T-cell (primary cell): ENCODE measurements around the gene PPP2R5B. TPM values are rescaled to one million over a fixed set of nuclear protein-coding genes. Genes with fewer than 3 reads are reported as not detected.

Source experiments
- ATAC-seq, 4 experiments: fragments of 200-7000 bp in 3 of 4; fragments of 150-1000 bp in 1 of 4; cut with Tn5 transposase; replicated peaks in 1 of 4; 1 replicate in 3 of 4; 2 replicates in 1 of 4; pipeline ENCODE4 v1.10.0; 2021; ENCODE audit warnings: moderate library complexity in 3 of 4, mild to moderate bottlenecking in 2 of 4, moderate number of reproducible peaks in 1 of 4
- CTCF ChIA-PET, 2 donors: fragments of 300-600 bp; sonication (Branson Sonifier 250); formaldehyde crosslinking; loops; one replicate each; lab custom pipeline; 2022; ENCODE audit warnings: antibody characterized with exemption in 2 of 2; lab: Charles Lee
- POLR2A ChIA-PET, 2 donors: fragments of 300-600 bp; sonication (Branson Sonifier 250); formaldehyde crosslinking; loops; one replicate each; lab custom pipeline; 2022; ENCODE audit warnings: antibody characterized with exemption in 2 of 2; lab: Charles Lee
- DNase-seq, 35 experiments: peaks; one replicate each; pipeline versions ENCODE4 v3.0.0 to v3.0.0-alpha.2; 2013 to 2023
- H3K27ac ChIP-seq: one replicate; pipeline ENCODE4 v1.5.1; 2013; ENCODE audit warnings: low read length
- H3K27me3 ChIP-seq, 2 experiments: replicated peaks in 1 of 2; 1 replicate in 1 of 2; 2 replicates in 1 of 2; pipeline versions ENCODE4 v1.6.1 to v1.7.0; 2013; ENCODE audit warnings: low read length in 1 of 2, mixed read lengths in 1 of 2; ENCODE audit not compliant: control insufficient read depth in 2 of 2, insufficient read depth in 2 of 2; ENCODE audit errors: extremely low read depth in 1 of 2
- H3K36me3 ChIP-seq, 2 donors: 1 replicate in 1 of 2; 2 replicates in 1 of 2; pipeline versions ENCODE4 v1.6.1 to v1.7.0; 2013; ENCODE audit warnings: low read length in 1 of 2; ENCODE audit not compliant: control insufficient read depth in 2 of 2, insufficient read depth in 1 of 2; ENCODE audit errors: extremely low read depth in 1 of 2
- H3K4me1 ChIP-seq, 2 experiments: 1 replicate in 1 of 2; 2 replicates in 1 of 2; pipeline versions ENCODE4 v1.6.1 to v1.7.0; 2013; ENCODE audit warnings: low read length in 2 of 2, mixed read lengths in 1 of 2; ENCODE audit not compliant: insufficient read depth in 2 of 2, control insufficient read depth in 1 of 2; ENCODE audit errors: extremely low read depth in 1 of 2
- H3K4me3 ChIP-seq, 2 donors: 1 replicate in 1 of 2; 2 replicates in 1 of 2; pipeline versions ENCODE4 v1.5.1 to v1.7.0; 2013; ENCODE audit warnings: mild to moderate bottlenecking in 2 of 2, low read length in 1 of 2, moderate library complexity in 1 of 2; ENCODE audit not compliant: control insufficient read depth in 1 of 2; ENCODE audit errors: extremely low read depth in 1 of 2
- H3K9me3 ChIP-seq: 2 replicates; pipeline ENCODE4 v1.7.0; 2013
- H3K27ac Mint-ChIP-seq, 2 donors: one replicate each; pipeline ENCODE4 v1.8.0; 2020 to 2021; ENCODE audit warnings: mild to moderate bottlenecking in 2 of 2, mixed read lengths in 2 of 2
- H3K27me3 Mint-ChIP-seq, 2 donors: one replicate each; pipeline ENCODE4 v1.8.0; 2021 to 2022; ENCODE audit warnings: mixed read lengths in 2 of 2
- H3K36me3 Mint-ChIP-seq: one replicate; pipeline ENCODE4 v1.8.0; 2021; ENCODE audit warnings: mixed read lengths
- H3K4me1 Mint-ChIP-seq, 3 donors: one replicate each; pipeline ENCODE4 v1.8.0; 2020 to 2022; ENCODE audit warnings: mixed read lengths in 3 of 3, mild to moderate bottlenecking in 1 of 3
- H3K4me3 Mint-ChIP-seq, 3 donors: one replicate each; pipeline ENCODE4 v1.8.0; 2020 to 2022; ENCODE audit warnings: mild to moderate bottlenecking in 3 of 3, mixed read lengths in 3 of 3, moderate library complexity in 3 of 3
- H3K9me3 Mint-ChIP-seq, 3 donors: one replicate each; pipeline ENCODE4 v1.8.0; 2020 to 2022; ENCODE audit warnings: mixed read lengths in 3 of 3
- WGBS: methylation state at CpG from one replicate; pipeline ENCODE4 v1.1.5; 2013; ENCODE audit warnings: missing lambda C conversion rate; ENCODE audit not compliant: insufficient coverage; 5-methylcytosine and 5-hydroxymethylcytosine counted together
- total RNA-seq, 35 experiments: library from RNA in 6 of 35; stranded (reverse) in 6 of 35; fragments of 120-200 nt in 1 of 35; gene quantifications; one replicate each; pipeline versions ENCODE4 v1.2.1 to v1.2.4 and lab custom pipeline; 2013 to 2026

PPP2R5B gene
- total RNA-seq, 5 donors from 2014 or later (not counting 1 experiment from before 2014, with no cell fraction given), result 15.3 to 25.4 (median 17.2) TPM

DNA sequence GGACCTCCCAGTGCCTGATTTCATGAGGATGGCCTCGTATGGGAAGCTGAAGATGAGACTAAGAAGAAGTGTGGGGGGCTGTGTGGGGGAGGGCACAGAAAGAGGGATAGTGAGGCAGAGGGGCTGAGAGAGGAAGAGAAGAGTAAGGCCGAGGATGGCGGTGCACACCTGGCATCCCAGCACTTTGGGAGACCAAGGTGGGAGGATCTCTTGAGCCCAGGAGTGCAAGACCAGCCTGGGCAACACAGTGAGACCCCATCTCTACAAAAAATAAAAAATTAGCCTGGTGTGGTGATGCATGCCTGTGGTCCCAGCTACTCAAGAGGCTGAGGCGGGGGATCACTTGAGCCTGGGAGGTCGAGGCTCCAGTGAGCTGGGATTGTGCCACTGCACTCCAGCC is 32.6 kb upstream of the PPP2R5B start:
- H3K9me3 Mint-ChIP-seq, result no peaks in the 10 kb centered on the region
- peaks cover 10 to 13% (median 13%) of the 10 kb centered on the region in 3 donors for H3K4me1 Mint-ChIP-seq
- Histone ChIP-seq H3K4me3 (no peak overlapping the region), H3K27me3 (no peaks in the 10 kb centered on the region), H3K9me3 (no peaks in the 10 kb centered on the region), H3K4me1 (peaks cover 10 to 26% of the 10 kb centered on the region in 2 experiments), H3K36me3 (peaks cover 12 to 13% of the 10 kb centered on the region in 2 donors), H3K27ac (no peak overlapping the region)
- DNase-seq, result no peak
- no peak overlapping the region for H3K27ac Mint-ChIP-seq
- WGBS, result 77% methylated on average over 5 of the region's 5 CpGs
- no peak overlapping the region for H3K4me3 Mint-ChIP-seq
- H3K27me3 Mint-ChIP-seq, result no peaks in the 10 kb centered on the region
- no peak for ATAC-seq
- ChIA-PET POLR2A (no interaction called here), CTCF (interaction anchor here (0.6 to 1.0 kb wide), 2 partner anchors 44 to 48 kb away, joined by 3 to 4 read pairs; no protein-coding TSS in a partner anchor)
- peaks cover 7% of the 10 kb centered on the region for H3K36me3 Mint-ChIP-seq

- 88% methylated on average over 10 of the region's 11 CpGs for WGBS
- no peak for ATAC-seq
- Mint-ChIP-seq H3K27me3 (no peaks in the 10 kb centered on the region), H3K27ac (no peak overlapping the region), H3K4me1 (peaks cover 8 to 10% (median 10%) of the 10 kb centered on the region in 3 donors), H3K36me3 (peaks cover 10% of the 10 kb centered on the region), H3K4me3 (no peak overlapping the region), H3K9me3 (no peaks in the 10 kb centered on the region)
- no peaks in the 10 kb centered on the region for H3K27me3 ChIP-seq
- POLR2A ChIA-PET, result no interaction called here
- H3K36me3 ChIP-seq, result peaks cover 14 to 16% of the 10 kb centered on the region in 2 donors
- H3K9me3 ChIP-seq, result no peaks in the 10 kb centered on the region
- H3K4me3 ChIP-seq, result no peak overlapping the region
- CTCF ChIA-PET, result interaction anchor here (1.0 to 4.2 kb wide), 2 partner anchors 44 to 45 kb away, joined by 4 to 25 read pairs; no protein-coding TSS in a partner anchor
- no peak for DNase-seq
- no peak overlapping the region for H3K27ac ChIP-seq
- peaks cover 10 to 23% of the 10 kb centered on the region in 2 experiments for H3K4me1 ChIP-seq
Observed at GRCh38 chr11:64892411-64892831, 32.1 kb upstream of the PPP2R5B start.

GRCh38 chr11:64892838-64893193 is 31.7 kb upstream of the PPP2R5B start:
- no peak for DNase-seq
- no peaks in the 10 kb centered on the region for H3K9me3 Mint-ChIP-seq
- WGBS, result 99% methylated on average over 9 of the region's 10 CpGs

GRCh38 chr11:64893194-64894069 is 31.1 kb upstream of the PPP2R5B start:
- no peak overlapping the region for H3K4me3 Mint-ChIP-seq
- H3K27ac Mint-ChIP-seq, result no peak overlapping the region
- Histone ChIP-seq H3K27ac (no peak overlapping the region), H3K27me3 (no peaks in the 10 kb centered on the region), H3K9me3 (no peaks in the 10 kb centered on the region), H3K4me1 (peaks cover 2 to 13% of the 10 kb centered on the region in 2 experiments), H3K4me3 (no peak overlapping the region), H3K36me3 (peaks cover 14 to 25% of the 10 kb centered on the region in 2 donors)
- H3K27me3 Mint-ChIP-seq, result no peaks in the 10 kb centered on the region
- ATAC-seq, result no peak
- WGBS, result 86% methylated on average over 17 of the region's 25 CpGs
- ChIA-PET POLR2A (interaction anchor here in 1 of 2 donors (1.3 kb wide), 1 partner anchor 10 kb away, joined by 3 read pairs; no protein-coding TSS in a partner anchor), CTCF (interaction anchor here (0.9 to 4.2 kb wide), 5 partner anchors 21 to 49 kb away, joined by 3 to 25 read pairs (median 3); partner anchors contain the start of gene CDC42BPG (in 1 of the 2))
- DNase-seq, result no peak
- H3K9me3 Mint-ChIP-seq, result no peaks in the 10 kb centered on the region
- peaks cover 13% of the 10 kb centered on the region for H3K36me3 Mint-ChIP-seq
- H3K4me1 Mint-ChIP-seq, result peaks cover 0 to 2% (median 0%) of the 10 kb centered on the region in 3 donors

More at GRCh38 chr11:64892838-64893193, 31.7 kb upstream of the PPP2R5B start:
- no peak overlapping the region for H3K27ac ChIP-seq
- Mint-ChIP-seq H3K27me3 (no peaks in the 10 kb centered on the region), H3K27ac (no peak overlapping the region), H3K36me3 (peaks cover 10% of the 10 kb centered on the region), H3K4me3 (no peak overlapping the region), H3K4me1 (peaks cover 5 to 7% (median 6%) of the 10 kb centered on the region in 3 donors)
- H3K4me1 ChIP-seq, result peaks cover 7 to 19% of the 10 kb centered on the region in 2 experiments
- POLR2A ChIA-PET, result no interaction called here
- peaks cover 14 to 20% of the 10 kb centered on the region in 2 donors for H3K36me3 ChIP-seq
- no peaks in the 10 kb centered on the region for H3K9me3 ChIP-seq
- H3K27me3 ChIP-seq, result no peaks in the 10 kb centered on the region
- H3K4me3 ChIP-seq, result no peak overlapping the region
- CTCF ChIA-PET, result interaction anchor here in 1 of 2 donors (4.2 kb wide), 1 partner anchor 45 kb away, joined by 25 read pairs; no protein-coding TSS in a partner anchor
- ATAC-seq, result no peak

DNA sequence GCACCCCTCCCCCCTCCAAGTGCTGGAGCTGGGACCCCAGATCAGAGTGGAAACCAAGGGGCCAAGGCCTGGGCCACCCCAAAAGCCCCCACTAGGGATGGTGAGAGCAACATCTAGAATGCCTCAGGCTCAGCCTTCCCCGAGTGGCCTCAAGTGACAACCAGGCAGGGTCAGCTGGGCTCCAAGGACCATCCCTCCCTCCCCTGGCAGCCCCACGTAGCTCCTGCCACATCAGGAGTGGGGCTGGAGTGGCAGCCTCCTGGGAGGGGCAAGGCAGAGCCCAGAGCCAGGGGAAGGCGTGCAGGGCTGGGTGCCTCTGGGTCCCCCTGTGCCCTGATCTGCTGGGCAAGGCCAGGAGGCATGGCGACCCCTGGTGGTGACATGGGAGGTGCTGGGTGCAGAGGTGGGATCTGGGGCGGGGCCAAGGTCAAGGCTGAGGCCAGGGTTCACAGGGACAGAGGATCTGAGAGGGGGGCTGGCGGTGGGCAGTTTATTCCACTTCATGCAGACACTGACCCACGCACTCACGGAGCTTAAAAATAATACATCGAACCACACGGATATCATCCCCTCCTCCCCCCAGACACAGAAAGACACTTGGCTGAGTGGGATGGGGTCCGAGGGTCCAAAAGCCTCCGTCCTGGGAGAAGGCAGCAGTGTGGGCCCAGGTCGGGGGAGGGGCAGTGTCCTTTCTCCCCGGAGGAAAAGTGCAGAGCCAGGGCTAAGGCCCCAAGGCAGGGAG is 30.2 kb upstream of the PPP2R5B start:
- peaks cover 14 to 28% of the 10 kb centered on the region in 2 donors for H3K36me3 ChIP-seq
- peaks cover 2 to 9% of the 10 kb centered on the region in 2 experiments for H3K4me1 ChIP-seq
- peaks cover 16% of the 10 kb centered on the region for H3K36me3 Mint-ChIP-seq
- H3K9me3 Mint-ChIP-seq, result no peaks in the 10 kb centered on the region
- no peak overlapping the region for H3K4me3 ChIP-seq
- peak; percentile 69 to 95 (median 88) for DNase-seq
- ChIA-PET POLR2A (interaction anchor here in 1 of 2 donors (0.6 to 1.3 kb wide), 2 partner anchors 9 to 49 kb away, joined by 3 to 8 read pairs; no protein-coding TSS in a partner anchor), CTCF (interaction anchor here (0.6 to 4.2 kb wide), 7 partner anchors 19 to 64 kb away, joined by 3 to 25 read pairs (median 4); partner anchors contain the start of gene CDC42BPG (in 1 of the 2))
- no peak overlapping the region for H3K27ac ChIP-seq
- no peak overlapping the region for H3K4me3 Mint-ChIP-seq
- H3K9me3 ChIP-seq, result no peaks in the 10 kb centered on the region
- ATAC-seq, result peak; percentile 80 to 96 (median 94)
- peaks cover 0 to 2% (median 2%) of the 10 kb centered on the region in 3 donors for H3K4me1 Mint-ChIP-seq
- H3K27me3 ChIP-seq, result no peaks in the 10 kb centered on the region
- WGBS, result 23% methylated on average over 5 of the region's 14 CpGs
- H3K27me3 Mint-ChIP-seq, result no peaks in the 10 kb centered on the region
- H3K27ac Mint-ChIP-seq, result peak overlapping the region in 1 of 2 donors; percentile 16
